ENCODE data around the gene SLC4A1AP. TPM values are rescaled to one million over a fixed set of nuclear protein-coding genes. Genes with fewer than 3 reads are reported as not detected.

SLC4A1AP gene
- total and polyA plus RNA-seq, 2 of the 13 experiments (the other 11 are each of a cell fraction or from before 2014, with no cell fraction given) = 15.3 to 44.6 TPM

DNA sequence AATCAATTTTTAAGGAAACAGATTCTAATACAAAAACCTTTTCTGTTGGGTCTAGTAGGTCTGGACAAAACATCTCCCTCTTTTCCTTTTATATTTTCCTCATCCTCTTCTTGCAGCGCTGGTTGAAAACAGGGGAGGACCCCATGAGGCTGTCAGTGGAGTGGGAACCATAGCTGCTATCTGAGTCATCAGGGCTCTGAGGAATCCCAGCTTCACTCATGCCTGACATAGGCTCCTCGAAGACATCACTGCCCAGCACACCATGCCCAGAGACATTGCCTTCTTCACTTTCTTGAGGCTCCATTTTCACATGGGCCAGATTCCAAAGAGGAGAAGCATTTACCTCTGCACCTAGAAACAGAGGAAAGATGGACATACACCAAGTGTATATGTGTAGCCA lies 10.3 kb upstream of the SLC4A1AP start (continued):
- TF ChIP-seq ZFP82 (CRISPR knock-in tag; IDR thresholded peaks at IDR 0.05; ENCODE audit: borderline replicate concordance) (no peak), SIX4 (CRISPR knock-in tag; IDR thresholded peaks at IDR 0.05) (no peak)
- TF ChIP-seq, protein P1, sequence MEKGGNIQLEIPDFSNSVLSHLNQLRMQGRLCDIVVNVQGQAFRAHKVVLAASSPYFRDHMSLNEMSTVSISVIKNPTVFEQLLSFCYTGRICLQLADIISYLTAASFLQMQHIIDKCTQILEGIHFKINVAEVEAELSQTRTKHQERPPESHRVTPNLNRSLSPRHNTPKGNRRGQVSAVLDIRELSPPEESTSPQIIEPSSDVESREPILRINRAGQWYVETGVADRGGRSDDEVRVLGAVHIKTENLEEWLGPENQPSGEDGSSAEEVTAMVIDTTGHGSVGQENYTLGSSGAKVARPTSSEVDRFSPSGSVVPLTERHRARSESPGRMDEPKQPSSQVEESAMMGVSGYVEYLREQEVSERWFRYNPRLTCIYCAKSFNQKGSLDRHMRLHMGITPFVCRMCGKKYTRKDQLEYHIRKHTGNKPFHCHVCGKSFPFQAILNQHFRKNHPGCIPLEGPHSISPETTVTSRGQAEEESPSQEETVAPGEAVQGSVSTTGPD (CRISPR knock-in tag; IDR thresholded peaks at IDR 0.05) = no peak
- TF ChIP-seq, protein P2, sequence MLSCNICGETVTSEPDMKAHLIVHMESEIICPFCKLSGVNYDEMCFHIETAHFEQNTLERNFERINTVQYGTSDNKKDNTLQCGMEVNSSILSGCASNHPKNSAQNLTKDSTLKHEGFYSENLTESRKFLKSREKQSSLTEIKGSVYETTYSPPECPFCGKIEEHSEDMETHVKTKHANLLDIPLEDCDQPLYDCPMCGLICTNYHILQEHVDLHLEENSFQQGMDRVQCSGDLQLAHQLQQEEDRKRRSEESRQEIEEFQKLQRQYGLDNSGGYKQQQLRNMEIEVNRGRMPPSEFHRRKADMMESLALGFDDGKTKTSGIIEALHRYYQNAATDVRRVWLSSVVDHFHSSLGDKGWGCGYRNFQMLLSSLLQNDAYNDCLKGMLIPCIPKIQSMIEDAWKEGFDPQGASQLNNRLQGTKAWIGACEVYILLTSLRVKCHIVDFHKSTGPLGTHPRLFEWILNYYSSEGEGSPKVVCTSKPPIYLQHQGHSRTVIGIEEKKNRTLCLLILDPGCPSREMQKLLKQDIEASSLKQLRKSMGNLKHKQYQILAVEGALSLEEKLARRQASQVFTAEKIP (CRISPR knock-in tag; IDR thresholded peaks at IDR 0.05; ENCODE audit: borderline replicate concordance) = no peak

DNA sequence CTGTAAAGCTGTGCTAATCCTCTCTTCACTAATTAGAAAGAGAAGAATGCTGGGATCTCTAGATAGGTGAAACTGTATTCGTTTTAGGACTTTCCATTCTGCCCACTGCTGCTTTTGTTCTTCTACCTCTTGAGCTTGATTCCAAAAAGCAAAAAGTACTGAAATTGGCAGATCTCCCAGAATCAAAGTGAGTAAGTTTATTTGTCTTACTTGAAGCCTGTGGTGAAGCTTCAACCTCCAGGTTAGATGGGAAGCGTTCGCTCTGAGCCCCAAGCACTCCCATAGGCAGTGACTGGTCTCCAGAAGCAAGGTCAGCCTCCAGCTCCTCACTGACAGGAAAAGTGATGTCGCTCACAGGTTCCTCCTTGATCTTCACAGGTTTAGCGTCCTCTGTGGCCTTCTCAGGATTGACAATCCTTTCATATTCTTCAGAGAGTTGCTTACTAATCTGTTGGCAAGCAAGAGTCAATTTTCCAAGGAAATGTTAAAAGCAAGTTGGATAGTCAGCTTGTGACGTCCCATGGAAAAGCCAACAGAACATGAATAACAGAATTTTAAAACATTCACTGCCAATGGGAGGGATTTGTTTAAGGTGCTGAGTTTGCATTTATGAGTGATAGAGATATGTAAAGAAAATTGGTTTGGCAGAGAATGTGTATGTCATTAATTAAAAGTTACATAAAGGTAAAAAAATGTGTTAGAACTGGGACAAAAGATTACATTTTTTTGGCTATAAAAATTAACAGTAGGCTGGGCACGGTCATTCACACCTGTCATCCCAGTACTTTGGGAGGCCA lies 8.3 kb upstream of the SLC4A1AP start:
- Histone ChIP-seq H3K27ac (ENCODE audit: extremely low read length, insufficient read depth, low read length) (no peak overlapping the region), H3K36me3 (replicated peaks in 1 of 2; ENCODE audit: control insufficient read depth in 1 of 2, insufficient read depth in 2 of 2, low read length in 2 of 2) (peaks cover 32 to 84% of the 10 kb centered on the region in 2 experiments), H4K20me1 (ENCODE audit: insufficient read depth, low read length) (no peaks in the 10 kb centered on the region), H3K4me2 (ENCODE audit: low read depth, low read length) (no peak overlapping the region), H3K27me3 (ENCODE audit: control insufficient read depth in 1 of 2, insufficient read depth in 2 of 2, low read length in 2 of 2) (no peaks in the 10 kb centered on the region), H3K79me2 (ENCODE audit: insufficient read depth, low read length) (no peaks in the 10 kb centered on the region), H3K9me3 (ENCODE audit: low read length) (no peaks in the 10 kb centered on the region), H3K4me1 (ENCODE audit: insufficient read depth, low read length) (no peaks in the 10 kb centered on the region), H3K4me3 (replicated peaks in 1 of 3; ENCODE audit: insufficient read depth in 1 of 3, low read depth in 2 of 3, low read length in 3 of 3) (no peak overlapping the region), H3K9ac (ENCODE audit: insufficient read depth, low read depth, low read length) (no peak overlapping the region), H2AFZ (ENCODE audit: low read length) (no peak overlapping the region)
- 94% methylated on average over 7 of the region's 7 CpGs for WGBS (ENCODE audit: low lambda C conversion rate)
- ChIA-PET CTCF (ENCODE audit: low intra/inter-chr PET ratio, low total read pairs) (no interaction called here), POLR2A (interaction anchor here (0.8 to 1.5 kb wide), 2 partner anchors 8 to 72 kb away, joined by 3 read pairs; partner anchors contain the start of genes SLC4A1AP, SUPT7L and ZNF512)
- BruUV-seq (replicated peaks) = no TSS peak
- FAIRE-seq (no peak), ATAC-seq (no peak), DNase-seq (ENCODE audit: low spot score) (no peak)
- intact Hi-C loops (cut with micrococcal nuclease; ENCODE audit: unreplicated experiment) (no loop called here), in situ Hi-C loops (cut with HindIII; ENCODE audit: extremely low pct_ligation_motif_present, low pct_unique_long_range_greater_than_20kb) (no loop called here)
- no peak for TF ChIP-seq ZNF737 (CRISPR knock-in tag; IDR thresholded peaks at IDR 0.05; ENCODE audit: borderline replicate concordance)
- 0 out of 2 replicates have a peak, but pooled peaks have one; percentile 31 for TF ChIP-seq TGIF2 (CRISPR knock-in tag; IDR thresholded peaks at IDR 0.05)
- TF ChIP-seq MAFK (conservative IDR thresholded peaks at IDR 0.05 in 1 of 2, IDR thresholded peaks at IDR 0.05 in 1 of 2; ENCODE audit: low read length in 2 of 2) = peak; percentile 87 to 92
- TF ChIP-seq, protein P3, sequence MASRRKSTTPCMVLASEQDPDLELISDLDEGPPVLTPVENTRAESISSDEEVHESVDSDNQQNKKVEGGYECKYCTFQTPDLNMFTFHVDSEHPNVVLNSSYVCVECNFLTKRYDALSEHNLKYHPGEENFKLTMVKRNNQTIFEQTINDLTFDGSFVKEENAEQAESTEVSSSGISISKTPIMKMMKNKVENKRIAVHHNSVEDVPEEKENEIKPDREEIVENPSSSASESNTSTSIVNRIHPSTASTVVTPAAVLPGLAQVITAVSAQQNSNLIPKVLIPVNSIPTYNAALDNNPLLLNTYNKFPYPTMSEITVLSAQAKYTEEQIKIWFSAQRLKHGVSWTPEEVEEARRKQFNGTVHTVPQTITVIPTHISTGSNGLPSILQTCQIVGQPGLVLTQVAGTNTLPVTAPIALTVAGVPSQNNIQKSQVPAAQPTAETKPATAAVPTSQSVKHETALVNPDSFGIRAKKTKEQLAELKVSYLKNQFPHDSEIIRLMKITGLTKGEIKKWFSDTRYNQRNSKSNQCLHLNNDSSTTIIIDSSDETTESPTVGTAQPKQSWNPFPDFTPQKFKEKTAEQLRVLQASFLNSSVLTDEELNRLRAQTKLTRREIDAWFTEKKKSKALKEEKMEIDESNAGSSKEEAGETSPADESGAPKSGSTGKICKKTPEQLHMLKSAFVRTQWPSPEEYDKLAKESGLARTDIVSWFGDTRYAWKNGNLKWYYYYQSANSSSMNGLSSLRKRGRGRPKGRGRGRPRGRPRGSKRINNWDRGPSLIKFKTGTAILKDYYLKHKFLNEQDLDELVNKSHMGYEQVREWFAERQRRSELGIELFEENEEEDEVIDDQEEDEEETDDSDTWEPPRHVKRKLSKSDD (CRISPR knock-in tag; IDR thresholded peaks at IDR 0.05; ENCODE audit: low read depth) = no peak
- peak; percentile 84 for TF ChIP-seq MAFF (IDR thresholded peaks at IDR 0.05; ENCODE audit: low read depth, low read length)

All from HepG2 (cell line).